GM18858 (cell line): ENCODE measurements around the gene EEFSEC.

Experiments used
- ATAC-seq: cut with Tn5 transposase; IDR thresholded peaks from one replicate; pipeline ENCODE4 v1.9.1; 2021; ENCODE audit not compliant: unreplicated experiment

The EEFSEC gene

GRCh38 chr3:128364808-128365360 is 211.6 kb downstream of the EEFSEC start:
- ATAC-seq, result no peak

- no peak for ATAC-seq
Measured at GRCh38 chr3:128366136-128366535, 212.9 kb downstream of the EEFSEC start.

DNA sequence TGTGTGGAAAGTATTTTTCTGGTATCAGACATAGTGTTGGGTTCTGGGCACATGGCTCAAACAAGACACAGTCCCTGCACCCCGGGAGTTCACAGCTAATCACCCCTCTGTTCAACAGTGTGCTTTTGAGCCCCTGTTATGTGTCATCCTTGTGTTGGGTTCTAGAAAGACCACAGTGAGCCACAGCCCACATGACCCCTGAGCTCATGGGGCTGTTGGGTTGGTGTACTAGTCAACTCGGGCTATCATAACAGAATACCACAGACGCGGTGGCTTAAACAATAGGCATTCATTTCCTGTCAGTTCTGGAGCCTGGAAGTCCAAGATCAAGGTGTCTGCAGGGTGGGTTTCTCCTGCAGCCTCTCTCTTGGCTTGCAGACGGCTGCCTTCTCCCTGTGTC is 213.4 kb downstream of the EEFSEC start:
- no peak for ATAC-seq

GRCh38 chr3:128367221-128367620 is 213.9 kb downstream of the EEFSEC start:
- ATAC-seq, result no peak

DNA sequence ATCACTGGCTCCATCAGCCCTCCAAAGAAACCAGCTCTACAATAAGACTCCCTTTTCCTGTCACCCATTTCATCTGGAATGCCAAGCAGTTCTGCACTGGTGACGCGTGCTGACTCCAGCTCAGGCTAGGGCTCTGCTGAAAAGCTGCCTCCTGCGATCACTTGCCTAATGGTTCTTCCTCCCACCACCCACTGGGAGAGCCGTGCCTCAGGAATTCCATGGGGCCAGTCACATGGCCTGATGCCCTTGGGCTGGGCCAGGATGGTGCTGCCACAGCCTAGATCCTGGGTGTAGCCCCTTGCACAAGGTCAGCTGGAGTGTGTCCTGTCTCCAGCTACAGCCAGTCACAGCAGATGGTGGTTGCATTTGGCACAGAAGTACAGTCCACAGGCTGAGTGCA is 214.5 kb downstream of the EEFSEC start:
- ATAC-seq, result no peak

- ATAC-seq, result no peak
Measured at GRCh38 chr3:128368626-128369025, 215.3 kb downstream of the EEFSEC start.

- ATAC-seq, result no peak
Measured at GRCh38 chr3:128369121-128369703, 215.9 kb downstream of the EEFSEC start.

DNA sequence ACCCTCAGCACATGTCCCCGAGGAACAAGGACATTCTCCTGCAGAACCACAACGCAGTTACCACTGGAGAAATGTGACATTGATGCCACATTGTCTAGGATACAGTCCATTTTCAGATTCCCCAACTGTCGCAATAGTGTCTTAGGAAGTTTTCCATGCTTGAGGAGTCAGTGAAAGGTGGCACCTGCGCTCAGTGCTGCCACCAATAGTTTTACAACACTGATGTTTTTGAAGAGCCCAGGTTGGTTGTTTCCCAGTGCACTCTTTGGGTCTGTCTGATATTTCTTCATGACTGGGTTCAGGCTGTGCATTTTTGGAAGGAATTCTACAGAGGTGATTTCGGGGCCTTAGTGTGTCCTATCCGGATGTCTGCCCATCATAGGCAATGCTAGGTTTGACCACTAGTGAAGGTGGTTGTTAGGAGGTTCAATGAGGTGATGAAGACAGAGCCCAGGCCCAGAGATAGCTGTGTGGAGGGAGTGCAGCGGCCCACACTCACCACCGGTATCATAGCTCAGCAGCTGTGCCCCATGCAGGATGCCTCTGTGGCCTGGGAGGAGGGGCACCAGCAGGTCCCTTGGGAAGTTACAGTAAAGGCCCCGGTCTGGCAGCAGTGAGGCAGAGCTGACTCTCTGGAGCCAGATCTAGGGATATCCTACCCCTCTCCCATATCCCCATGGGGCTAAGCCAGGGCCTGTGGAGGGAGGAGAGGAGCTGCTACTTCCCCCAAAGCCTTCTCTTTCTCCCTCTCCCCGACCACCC is 216.8 kb downstream of the EEFSEC start:
- ATAC-seq, result no peak

- no peak for ATAC-seq
Measured at GRCh38 chr3:128372281-128372680, 219.0 kb downstream of the EEFSEC start.

DNA sequence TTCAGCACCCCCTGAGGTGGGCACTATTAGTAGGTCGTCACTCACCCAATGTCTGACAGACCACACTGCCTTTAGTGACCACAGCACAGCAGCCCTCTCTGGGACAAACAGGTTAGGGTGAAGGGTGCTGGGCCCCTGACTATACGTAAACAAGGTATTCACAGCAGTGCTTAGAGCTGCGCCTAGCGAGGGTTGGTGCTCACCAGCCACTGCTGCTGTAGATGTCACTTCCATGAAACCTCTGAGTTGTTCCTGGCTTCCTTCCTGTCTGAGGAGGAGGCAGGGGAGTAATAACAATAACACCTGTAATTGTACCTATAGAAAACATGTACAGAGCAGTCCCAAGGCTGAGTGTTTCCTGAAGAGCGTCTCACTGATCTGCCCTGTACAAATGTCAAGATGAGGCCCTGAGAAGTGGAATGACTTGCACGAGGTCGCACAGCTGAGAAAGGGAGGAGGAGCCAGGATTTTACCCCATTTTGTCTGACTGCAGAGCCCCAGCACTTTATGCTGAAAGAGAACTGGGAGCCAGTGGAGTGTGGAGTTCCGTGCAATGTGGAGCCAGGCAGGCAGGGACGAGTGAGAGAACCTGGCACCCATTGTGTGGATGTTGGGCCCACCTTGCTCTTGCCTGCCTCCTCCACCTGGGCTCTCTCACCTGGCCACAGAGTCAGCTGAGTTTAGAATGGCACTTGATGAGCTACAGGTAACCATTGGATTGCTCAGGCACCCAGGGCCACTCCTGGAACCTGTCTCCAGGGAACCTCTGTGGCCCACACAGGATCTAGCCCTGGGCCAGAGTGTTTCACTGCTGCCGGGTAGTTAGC is 219.6 kb downstream of the EEFSEC start:
- no peak for ATAC-seq

DNA sequence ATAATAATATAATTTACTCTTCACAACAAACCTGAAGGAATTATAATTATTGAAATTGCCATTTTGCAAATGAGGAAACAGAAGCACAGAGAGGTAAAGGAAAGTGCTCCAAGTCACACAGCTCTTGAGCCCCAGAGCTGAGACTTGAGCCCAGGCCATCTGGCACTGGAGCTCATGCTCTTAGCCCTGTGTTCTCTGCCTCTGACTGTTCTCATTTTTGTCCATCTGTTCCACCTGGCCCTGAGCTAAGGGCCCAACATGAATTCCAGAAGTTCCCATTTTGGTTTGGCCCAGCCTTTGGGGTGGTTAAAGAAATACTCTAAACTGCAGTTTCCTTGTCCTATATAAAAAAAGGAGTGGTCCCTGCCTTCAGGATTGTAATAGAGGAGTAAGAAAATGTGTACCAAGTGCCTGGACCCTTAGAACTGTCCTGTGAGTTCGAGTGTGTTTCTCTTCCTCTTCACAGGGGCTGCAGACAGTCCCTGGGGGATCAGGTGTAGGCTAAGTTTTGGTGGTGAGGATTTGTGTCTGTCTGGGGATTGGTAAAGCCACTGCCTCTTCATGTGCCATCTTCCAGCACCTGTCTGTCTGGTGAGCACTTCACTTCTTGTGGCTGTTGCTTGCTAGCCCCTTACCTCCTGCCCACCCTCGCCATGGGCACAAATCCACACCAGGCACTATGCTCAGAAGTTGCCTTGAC is 221.6 kb downstream of the EEFSEC start:
- ATAC-seq, result no peak

GRCh38 chr3:128376516-128376915 is 223.2 kb downstream of the EEFSEC start:
- no peak for ATAC-seq

GRCh38 chr3:128378631-128379347 is 225.5 kb downstream of the EEFSEC start:
- ATAC-seq, result no peak

DNA sequence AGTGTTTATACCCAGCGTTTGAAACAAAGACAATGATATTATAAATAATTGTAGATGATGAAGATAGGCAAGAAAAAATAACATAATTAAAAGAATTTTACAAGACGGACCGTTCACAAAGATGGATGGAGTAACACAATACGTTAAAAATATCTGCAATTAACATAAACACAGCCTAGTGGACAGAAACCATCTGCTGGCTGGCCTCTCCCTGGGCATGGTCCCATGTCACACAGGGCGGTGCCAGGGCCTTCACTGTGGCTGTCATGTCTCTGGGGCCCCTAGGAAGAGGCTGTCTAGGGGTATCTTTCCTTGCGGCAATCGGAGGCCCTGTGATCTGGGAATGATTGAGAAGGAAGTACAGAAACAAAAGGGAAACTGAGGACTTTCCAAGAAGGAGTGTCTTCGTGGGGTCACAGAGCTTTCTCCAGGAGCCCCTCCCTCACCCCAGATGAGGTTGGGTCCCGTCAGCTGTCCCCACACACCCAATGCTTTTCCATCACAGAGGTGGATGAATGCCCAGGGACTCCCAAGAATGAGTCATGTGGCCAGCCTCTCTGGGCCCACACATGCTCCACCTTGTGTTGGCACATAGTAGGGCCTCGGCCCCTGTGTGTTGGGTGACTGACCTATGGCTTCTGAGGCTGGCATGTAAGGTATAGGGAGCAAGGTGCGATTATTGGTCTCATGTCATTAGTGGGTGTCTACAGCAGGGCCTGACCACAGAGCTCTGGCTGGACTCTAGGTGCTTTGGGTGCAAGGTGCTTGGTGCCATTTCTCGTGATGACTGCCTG is 226.3 kb downstream of the EEFSEC start:
- no peak for ATAC-seq

- ATAC-seq, result no peak
Measured at GRCh38 chr3:128380295-128380694, 227.0 kb downstream of the EEFSEC start.

DNA sequence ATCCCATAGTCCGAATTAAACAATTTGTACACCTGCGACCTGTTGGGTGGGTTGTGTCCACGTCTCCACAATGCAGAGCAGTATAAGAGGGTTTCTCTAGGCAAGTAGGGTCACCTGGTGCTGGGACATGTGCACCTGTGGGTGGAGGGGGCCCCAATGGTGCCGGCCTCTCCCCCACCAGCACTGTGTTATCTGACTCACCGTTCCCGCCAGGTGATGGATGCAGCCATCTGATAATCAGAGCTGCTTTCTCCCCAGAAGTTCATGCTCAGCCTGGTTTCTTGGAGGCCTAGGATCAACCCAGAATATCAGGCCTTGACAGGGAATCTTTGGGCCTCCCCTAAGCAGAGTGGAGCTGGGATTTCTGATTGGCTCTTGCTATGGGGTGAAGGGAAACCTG is 227.4 kb downstream of the EEFSEC start:
- ATAC-seq, result no peak

- no peak for ATAC-seq
Measured at GRCh38 chr3:128381609-128382008, 228.3 kb downstream of the EEFSEC start.

DNA sequence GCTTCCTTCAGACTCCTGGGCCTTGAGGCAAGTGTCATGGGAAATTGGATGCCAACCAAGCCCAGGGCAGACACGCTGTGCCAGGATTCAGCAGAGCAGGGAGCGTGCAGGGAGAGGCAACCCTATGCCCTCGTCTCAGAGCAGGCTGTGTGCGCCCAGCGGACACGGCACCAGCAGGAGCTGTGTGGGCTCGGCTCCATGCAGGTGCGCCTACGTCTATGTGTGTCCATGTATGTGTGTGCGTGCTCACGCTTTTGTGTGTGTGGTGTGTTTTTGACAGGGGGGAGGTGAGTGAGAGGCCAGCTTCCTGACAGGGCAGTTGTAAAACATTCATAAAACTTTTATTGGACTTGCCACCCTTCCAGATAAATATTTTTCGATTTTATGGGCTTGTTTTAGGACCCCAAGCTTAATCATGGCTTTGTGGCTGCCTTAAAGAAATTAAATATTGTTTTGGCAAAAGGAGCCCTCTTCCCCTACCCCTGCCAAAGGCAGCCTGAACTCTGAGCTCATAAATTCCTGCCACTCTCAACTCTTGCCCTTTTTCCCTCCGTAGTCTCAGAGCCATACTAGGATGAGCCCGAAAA is 229.0 kb downstream of the EEFSEC start:
- ATAC-seq, result no peak
